Prostate gland (tissue), 2 donors: ENCODE data around the gene ADAMTS7.

Experiments
- POLR2A ChIP-seq: fragments of 450-650 bp; IDR thresholded peaks from one replicate; pipeline ENCODE4 v1.6.1; 2016; ENCODE audit warnings: antibody characterized with exemption, mild to moderate bottlenecking
- TF ChIP-seq, protein P1 (sequence below), 4 experiments: fragments of 200-600 bp in 2 of 4; fragments of 450-650 bp in 2 of 4; sonication (generic) in 2 of 4; IDR thresholded peaks; 1 replicate in 3 of 4; 2 replicates in 1 of 4; pipeline ENCODE4 v1.5.1; 2016 to 2019; ENCODE audit warnings: antibody characterized with exemption in 4 of 4, mild to moderate bottlenecking in 2 of 4, moderate library complexity in 2 of 4

DNA sequence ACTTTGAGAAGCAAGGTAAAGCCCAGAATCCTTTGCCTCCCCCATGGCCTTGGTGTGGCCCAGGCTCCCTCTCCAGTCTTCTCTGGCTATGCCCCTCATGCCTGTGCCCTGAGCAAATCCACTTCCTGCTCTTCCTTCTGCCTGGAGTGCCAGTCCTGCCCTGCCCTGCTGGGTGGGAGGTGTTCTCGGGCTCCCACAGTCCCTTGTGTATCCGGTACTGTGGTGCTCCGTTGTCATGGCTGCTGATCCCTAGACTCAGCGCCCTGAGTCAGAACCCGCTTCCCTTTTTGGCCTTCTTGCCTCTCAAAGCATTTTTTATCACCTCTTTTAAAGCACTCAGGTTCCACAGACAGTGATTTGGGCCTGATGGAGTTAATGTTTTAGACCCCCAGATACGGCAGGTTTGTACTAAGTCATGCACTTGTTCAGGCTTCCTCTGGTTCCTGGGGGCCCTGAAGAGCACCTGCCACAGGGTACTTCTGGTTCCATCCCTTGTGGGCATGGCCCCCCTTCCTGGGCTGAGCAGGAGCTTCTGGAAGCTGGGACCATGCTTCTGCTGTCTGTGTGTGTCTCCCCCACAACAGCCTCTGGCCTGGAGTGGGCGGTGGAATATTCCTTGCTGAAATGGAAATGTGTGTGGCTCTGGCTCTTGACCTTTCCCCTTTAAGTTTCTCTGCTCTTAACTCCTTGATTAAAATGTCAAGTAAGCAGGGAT is 29.6 kb upstream of the ADAMTS7 start:
- no peak for TF ChIP-seq POLR2A
- TF ChIP-seq, protein P1, sequence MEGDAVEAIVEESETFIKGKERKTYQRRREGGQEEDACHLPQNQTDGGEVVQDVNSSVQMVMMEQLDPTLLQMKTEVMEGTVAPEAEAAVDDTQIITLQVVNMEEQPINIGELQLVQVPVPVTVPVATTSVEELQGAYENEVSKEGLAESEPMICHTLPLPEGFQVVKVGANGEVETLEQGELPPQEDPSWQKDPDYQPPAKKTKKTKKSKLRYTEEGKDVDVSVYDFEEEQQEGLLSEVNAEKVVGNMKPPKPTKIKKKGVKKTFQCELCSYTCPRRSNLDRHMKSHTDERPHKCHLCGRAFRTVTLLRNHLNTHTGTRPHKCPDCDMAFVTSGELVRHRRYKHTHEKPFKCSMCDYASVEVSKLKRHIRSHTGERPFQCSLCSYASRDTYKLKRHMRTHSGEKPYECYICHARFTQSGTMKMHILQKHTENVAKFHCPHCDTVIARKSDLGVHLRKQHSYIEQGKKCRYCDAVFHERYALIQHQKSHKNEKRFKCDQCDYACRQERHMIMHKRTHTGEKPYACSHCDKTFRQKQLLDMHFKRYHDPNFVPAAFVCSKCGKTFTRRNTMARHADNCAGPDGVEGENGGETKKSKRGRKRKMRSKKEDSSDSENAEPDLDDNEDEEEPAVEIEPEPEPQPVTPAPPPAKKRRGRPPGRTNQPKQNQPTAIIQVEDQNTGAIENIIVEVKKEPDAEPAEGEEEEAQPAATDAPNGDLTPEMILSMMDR (IDR thresholded peaks at IDR 0.05) = no peak
